ENCODE data around the gene FGF14.
"Not testable (repeated sequence)": the region's sequence is repeated elsewhere in the genome, so short reads cannot be mapped to it uniquely, and the experiment has no call there.

The FGF14 gene

GRCh38 chr13:101915331-101915730, 486.5 kb downstream of the FGF14 start:
- DNase-seq, result no peak

GRCh38 chr13:101911752-101912151, 490.1 kb downstream of the FGF14 start:
- DNase-seq, result no peak

GRCh38 chr13:101903890-101904289, 498.0 kb downstream of the FGF14 start:
- DNase-seq, result no peak

- DNase-seq, result no peak
Measured at GRCh38 chr13:101898676-101899075, 503.2 kb downstream of the FGF14 start.

GRCh38 chr13:101896541-101896940, 505.3 kb downstream of the FGF14 start:
- DNase-seq, result no peak

- no peak for DNase-seq
Measured at GRCh38 chr13:101893021-101893420, 508.8 kb downstream of the FGF14 start.

- no peak for DNase-seq
Measured at GRCh38 chr13:101892296-101892695, 509.6 kb downstream of the FGF14 start.

- no peak for DNase-seq
Measured at GRCh38 chr13:101881593-101881992, 520.3 kb downstream of the FGF14 start.

GRCh38 chr13:101880581-101880980, 521.3 kb downstream of the FGF14 start:
- no peak for DNase-seq

- no peak for DNase-seq
Measured at GRCh38 chr13:101876951-101877350, 524.9 kb downstream of the FGF14 start.

GRCh38 chr13:101875717-101876393, 526.0 kb downstream of the FGF14 start:
- DNase-seq, result no peak

GRCh38 chr13:101875091-101875490, 526.8 kb downstream of the FGF14 start:
- no peak for DNase-seq

- no peak for DNase-seq
Measured at GRCh38 chr13:101869553-101869952, 532.3 kb downstream of the FGF14 start.

- no peak for DNase-seq
Measured at GRCh38 chr13:101868585-101869469, 533.0 kb downstream of the FGF14 start.

GRCh38 chr13:101866889-101867581, 534.8 kb downstream of the FGF14 start:
- DNase-seq, result no peak

GRCh38 chr13:101858860-101859259, 543.0 kb downstream of the FGF14 start:
- no peak for DNase-seq

GRCh38 chr13:101846701-101847100, 555.1 kb downstream of the FGF14 start:
- no peak for DNase-seq

GRCh38 chr13:101846249-101846648, 555.6 kb downstream of the FGF14 start:
- DNase-seq, result no peak

GRCh38 chr13:101845245-101846020, 556.4 kb downstream of the FGF14 start:
- DNase-seq, result no peak

- no peak for DNase-seq
Measured at GRCh38 chr13:101841698-101842097, 560.1 kb downstream of the FGF14 start.

GRCh38 chr13:101838323-101838722, 563.5 kb downstream of the FGF14 start:
- no peak for DNase-seq

- DNase-seq, result not testable (repeated sequence)
Measured at GRCh38 chr13:101837778-101838177, 564.1 kb downstream of the FGF14 start.

- DNase-seq, result no peak
Measured at GRCh38 chr13:101837288-101837687, 564.6 kb downstream of the FGF14 start.

All from activated CD4-positive, alpha-beta T cell treated with anti-CD3 and anti-CD28 coated beads for 48 hours (primary cell).